Forelimb muscle (tissue), 1 donor: ENCODE measurements around the gene RHBDD3. TPM values are rescaled to one million over a fixed set of nuclear protein-coding genes. Genes with fewer than 3 reads are reported as not detected.

ENCODE experiments used
- DNase-seq: peaks from one replicate; pipeline ENCODE4 v3.0.0-alpha.2; 2013; ENCODE audit warnings: low read depth
- polyA plus RNA-seq: library from polyadenylated mRNA; unstranded; fragments of 120-200 nt; gene quantifications from one replicate; pipeline ENCODE4 v1.2.1, GENCODE V29; 2013; ENCODE audit not compliant: insufficient read length

Gene RHBDD3
- polyA plus RNA-seq, 1 donor, result 22.9 TPM

- DNase-seq, result no peak
Observed at GRCh38 chr22:29306175-29306834, 38.5 kb upstream of the RHBDD3 start, which contains the start of gene GAS2L1. GAS2L1 (plus strand) TSS chr22:29306650; CDS start chr22:29308106, 1,456 bp downstream.

GRCh38 chr22:29305836-29306174 lies 38.0 kb upstream of the RHBDD3 start:
- no peak for DNase-seq

GRCh38 chr22:29302681-29303465 lies 35.1 kb upstream of the RHBDD3 start:
- DNase-seq, result no peak

GRCh38 chr22:29302402-29302680 lies 34.6 kb upstream of the RHBDD3 start:
- DNase-seq, result no peak

GRCh38 chr22:29301716-29302401 lies 34.1 kb upstream of the RHBDD3 start:
- DNase-seq, result no peak

GRCh38 chr22:29300807-29301601 lies 33.2 kb upstream of the RHBDD3 start:
- no peak for DNase-seq

GRCh38 chr22:29300467-29300806 lies 32.7 kb upstream of the RHBDD3 start:
- no peak for DNase-seq

- no peak for DNase-seq
Observed at GRCh38 chr22:29299136-29299900, 31.5 kb upstream of the RHBDD3 start.

- DNase-seq, result no peak
Observed at GRCh38 chr22:29298641-29299040, 30.9 kb upstream of the RHBDD3 start.

GRCh38 chr22:29292379-29292778 lies 24.6 kb upstream of the RHBDD3 start:
- DNase-seq, result no peak

- no peak for DNase-seq
Observed at GRCh38 chr22:29291215-29291614, 23.4 kb upstream of the RHBDD3 start.

GRCh38 chr22:29290061-29290460 lies 22.3 kb upstream of the RHBDD3 start:
- DNase-seq, result no peak

- no peak for DNase-seq
Observed at GRCh38 chr22:29288837-29289236, 21.1 kb upstream of the RHBDD3 start.

- no peak for DNase-seq
Observed at GRCh38 chr22:29284196-29284595, 16.4 kb upstream of the RHBDD3 start.

- no peak for DNase-seq
Observed at GRCh38 chr22:29277927-29278326, 10.1 kb upstream of the RHBDD3 start.

- DNase-seq, result no peak
Observed at GRCh38 chr22:29275819-29276565, 8.2 kb upstream of the RHBDD3 start.

GRCh38 chr22:29275167-29275566 lies 7.4 kb upstream of the RHBDD3 start:
- no peak for DNase-seq

- no peak for DNase-seq
Observed at GRCh38 chr22:29272624-29273023, 4.8 kb upstream of the RHBDD3 start.

GRCh38 chr22:29270475-29271271 lies 2.9 kb upstream of the RHBDD3 start:
- no peak for DNase-seq
